Smooth muscle cell (in vitro differentiated cells): ENCODE data around the gene PLA2R1. TPM values are rescaled to one million over a fixed set of nuclear protein-coding genes. Genes with fewer than 3 reads are reported as not detected.

Source experiments
- DNase-seq: peaks from one replicate; lab custom pipeline; 2025; ENCODE audit not compliant: unreplicated experiment; lab: John Stamatoyannopoulos, UW
- H2AFZ ChIP-seq: fragments of 200-600 bp; sonication (generic); 2 replicates; pipeline ENCODE4 v1.6.0; 2016; ENCODE audit warnings: antibody characterized with exemption, low read depth, mild to moderate bottlenecking
- H3F3A ChIP-seq: fragments of 200-600 bp; sonication (generic); 2 replicates; pipeline ENCODE4 v1.6.0; 2017; ENCODE audit warnings: antibody characterized with exemption, low read depth
- H3K27ac ChIP-seq: fragments of 200-600 bp; sonication (generic); 2 replicates; pipeline ENCODE4 v1.5.1; 2016; ENCODE audit warnings: low read depth, mild to moderate bottlenecking
- H3K27me3 ChIP-seq: fragments of 200-600 bp; sonication (generic); 2 replicates; pipeline ENCODE4 v1.6.1; 2016; ENCODE audit warnings: low read depth, mild to moderate bottlenecking
- H3K36me3 ChIP-seq: fragments of 200-600 bp; sonication (generic); 2 replicates; pipeline ENCODE4 v1.5.1; 2016; ENCODE audit warnings: low read depth
- H3K4me1 ChIP-seq: fragments of 200-600 bp; sonication (generic); 2 replicates; pipeline ENCODE4 v1.5.1; 2016; ENCODE audit warnings: low read depth
- H3K4me2 ChIP-seq: fragments of 200-600 bp; sonication (generic); 2 replicates; pipeline ENCODE4 v1.6.0; 2016; ENCODE audit warnings: mild to moderate bottlenecking
- H3K4me3 ChIP-seq: fragments of 200-600 bp; sonication (generic); 2 replicates; pipeline ENCODE4 v1.5.1; 2016; ENCODE audit warnings: mild to moderate bottlenecking
- H3K79me2 ChIP-seq: fragments of 200-600 bp; sonication (generic); 2 replicates; pipeline ENCODE4 v1.6.0; 2016; ENCODE audit warnings: low read depth, mild to moderate bottlenecking
- H3K9ac ChIP-seq: fragments of 200-600 bp; sonication (generic); 2 replicates; pipeline ENCODE4 v1.6.0; 2016; ENCODE audit warnings: low read depth
- H3K9me3 ChIP-seq: fragments of 200-600 bp; sonication (generic); replicated peaks from 2 replicates; pipeline ENCODE4 v1.5.1; 2016; ENCODE audit warnings: low read depth
- H4K20me1 ChIP-seq: fragments of 200-600 bp; sonication (generic); 2 replicates; pipeline ENCODE4 v1.6.0; 2016; ENCODE audit warnings: low read depth
- WGBS: methylation state at CpG from one replicate; pipeline ENCODE4 v1.1.7; 2016; ENCODE audit warnings: low lambda C conversion rate; 5-methylcytosine and 5-hydroxymethylcytosine counted together
- polyA plus RNA-seq: library from polyadenylated mRNA; unstranded; fragments of >200 nt; fragmentation: Nextera tagmentation; extraction: Ambion mirVana; gene quantifications from 2 replicates; pipeline ENCODE4 v1.2.1, GENCODE V29; 2016
- total RNA-seq: library from RNA; depleted of rRNA; stranded (reverse); fragments of >200 nt; gene quantifications from 2 replicates; pipeline ENCODE4 v1.2.3, GENCODE V29; 2014
- TF ChIP-seq, protein P1 (sequence below): fragments of 200-600 bp; sonication (generic); IDR thresholded peaks from 2 replicates; pipeline ENCODE4 v1.5.1; 2017; ENCODE audit warnings: borderline replicate concordance, mild to moderate bottlenecking, antibody characterized with exemption; ENCODE audit not compliant: insufficient read depth, poor library complexity, severe bottlenecking

The PLA2R1 gene
- total and polyA plus RNA-seq, 2 experiments from 2014 or later, result 4.8 to 7.3 TPM

DNA sequence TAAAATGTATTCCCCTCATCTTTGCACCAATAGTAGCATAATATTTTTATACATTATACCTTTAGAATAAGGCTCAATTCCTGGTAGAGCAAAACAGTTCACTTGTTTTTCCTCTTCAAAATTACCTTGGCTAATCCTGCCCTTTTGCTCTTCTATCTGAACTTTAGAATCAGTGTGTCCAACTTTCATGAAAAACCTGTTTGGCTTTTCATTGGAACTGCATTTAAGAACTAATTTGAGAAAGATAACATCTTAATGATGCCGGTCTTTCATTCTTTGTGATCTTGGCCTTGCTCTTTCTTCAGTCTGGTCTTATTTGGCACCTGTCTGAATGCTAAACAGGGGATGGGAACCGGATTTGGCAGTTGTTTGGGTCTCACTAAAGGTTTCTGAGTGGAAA is 151.5 kb downstream of the PLA2R1 start:
- Histone ChIP-seq H3K27ac (no peak overlapping the region), H4K20me1 (no peaks in the 10 kb centered on the region), H3K4me2 (no peak overlapping the region), H2AFZ (no peak overlapping the region), H3K9ac (no peak overlapping the region), H3K27me3 (peaks cover 49% of the 10 kb centered on the region), H3K4me1 (no peaks in the 10 kb centered on the region), H3K9me3 (no peaks in the 10 kb centered on the region), H3K36me3 (no peaks in the 10 kb centered on the region), H3K4me3 (no peak overlapping the region), H3F3A (no peaks in the 10 kb centered on the region), H3K79me2 (no peaks in the 10 kb centered on the region)
- WGBS, result 34% methylated on average over 2 of the region's 2 CpGs
- DNase-seq, result no peak
- TF ChIP-seq, protein P1, sequence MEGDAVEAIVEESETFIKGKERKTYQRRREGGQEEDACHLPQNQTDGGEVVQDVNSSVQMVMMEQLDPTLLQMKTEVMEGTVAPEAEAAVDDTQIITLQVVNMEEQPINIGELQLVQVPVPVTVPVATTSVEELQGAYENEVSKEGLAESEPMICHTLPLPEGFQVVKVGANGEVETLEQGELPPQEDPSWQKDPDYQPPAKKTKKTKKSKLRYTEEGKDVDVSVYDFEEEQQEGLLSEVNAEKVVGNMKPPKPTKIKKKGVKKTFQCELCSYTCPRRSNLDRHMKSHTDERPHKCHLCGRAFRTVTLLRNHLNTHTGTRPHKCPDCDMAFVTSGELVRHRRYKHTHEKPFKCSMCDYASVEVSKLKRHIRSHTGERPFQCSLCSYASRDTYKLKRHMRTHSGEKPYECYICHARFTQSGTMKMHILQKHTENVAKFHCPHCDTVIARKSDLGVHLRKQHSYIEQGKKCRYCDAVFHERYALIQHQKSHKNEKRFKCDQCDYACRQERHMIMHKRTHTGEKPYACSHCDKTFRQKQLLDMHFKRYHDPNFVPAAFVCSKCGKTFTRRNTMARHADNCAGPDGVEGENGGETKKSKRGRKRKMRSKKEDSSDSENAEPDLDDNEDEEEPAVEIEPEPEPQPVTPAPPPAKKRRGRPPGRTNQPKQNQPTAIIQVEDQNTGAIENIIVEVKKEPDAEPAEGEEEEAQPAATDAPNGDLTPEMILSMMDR, result no peak

DNA sequence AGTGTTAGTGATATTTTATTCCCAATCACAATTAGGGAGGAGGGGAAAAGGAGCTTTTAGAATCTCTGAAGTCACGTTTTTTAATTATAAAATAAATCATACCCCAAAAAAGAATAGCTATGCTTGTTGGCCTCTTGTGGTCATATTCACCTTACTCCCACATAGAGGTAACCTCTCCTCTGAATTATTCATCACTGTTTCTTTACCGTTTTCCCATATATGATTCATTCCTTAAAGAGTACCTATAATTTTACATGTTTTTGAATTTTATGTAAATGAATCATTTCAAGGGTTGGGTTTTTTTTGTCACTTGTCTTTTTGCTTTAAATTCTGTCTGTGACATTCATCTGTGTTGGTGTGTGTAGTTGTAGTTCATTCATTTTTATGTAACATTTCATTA is 153.8 kb downstream of the PLA2R1 start:
- no peaks in the 10 kb centered on the region for H3F3A ChIP-seq
- WGBS, result 72% methylated on average over 2 of the region's 2 CpGs
- no peaks in the 10 kb centered on the region for H3K79me2 ChIP-seq
- no peak overlapping the region for H3K4me2 ChIP-seq
- H3K36me3 ChIP-seq, result no peaks in the 10 kb centered on the region
- peaks cover 63% of the 10 kb centered on the region for H3K27me3 ChIP-seq
- H3K9me3 ChIP-seq, result no peaks in the 10 kb centered on the region
- no peak overlapping the region for H3K4me3 ChIP-seq
- TF ChIP-seq, protein P1, result no peak
- no peak overlapping the region for H3K9ac ChIP-seq
- H2AFZ ChIP-seq, result no peak overlapping the region
- DNase-seq, result no peak
- no peak overlapping the region for H3K27ac ChIP-seq
- H4K20me1 ChIP-seq, result no peaks in the 10 kb centered on the region
- H3K4me1 ChIP-seq, result peaks cover 3% of the 10 kb centered on the region

DNA sequence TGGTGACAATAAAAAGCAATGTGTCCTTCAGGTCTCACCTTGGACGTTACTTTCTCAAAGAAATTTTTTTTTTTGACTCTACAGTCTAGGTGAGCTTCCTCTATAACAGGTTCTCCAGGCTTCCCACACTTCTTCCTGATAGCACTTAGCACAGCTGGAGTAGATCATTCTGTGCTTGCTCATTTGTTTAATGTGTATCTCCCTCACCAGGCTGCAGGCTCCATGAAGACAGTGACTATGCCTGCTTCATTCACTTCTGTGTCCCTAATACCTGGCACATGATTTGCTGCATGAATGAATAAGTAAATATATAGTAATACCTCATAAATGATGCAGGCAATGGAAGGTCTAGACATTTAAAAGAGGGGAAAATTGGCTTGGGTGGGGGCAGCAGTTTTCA is 154.5 kb downstream of the PLA2R1 start:
- TF ChIP-seq, protein P1, result no peak
- H3K4me1 ChIP-seq, result peaks cover 3% of the 10 kb centered on the region

DNA sequence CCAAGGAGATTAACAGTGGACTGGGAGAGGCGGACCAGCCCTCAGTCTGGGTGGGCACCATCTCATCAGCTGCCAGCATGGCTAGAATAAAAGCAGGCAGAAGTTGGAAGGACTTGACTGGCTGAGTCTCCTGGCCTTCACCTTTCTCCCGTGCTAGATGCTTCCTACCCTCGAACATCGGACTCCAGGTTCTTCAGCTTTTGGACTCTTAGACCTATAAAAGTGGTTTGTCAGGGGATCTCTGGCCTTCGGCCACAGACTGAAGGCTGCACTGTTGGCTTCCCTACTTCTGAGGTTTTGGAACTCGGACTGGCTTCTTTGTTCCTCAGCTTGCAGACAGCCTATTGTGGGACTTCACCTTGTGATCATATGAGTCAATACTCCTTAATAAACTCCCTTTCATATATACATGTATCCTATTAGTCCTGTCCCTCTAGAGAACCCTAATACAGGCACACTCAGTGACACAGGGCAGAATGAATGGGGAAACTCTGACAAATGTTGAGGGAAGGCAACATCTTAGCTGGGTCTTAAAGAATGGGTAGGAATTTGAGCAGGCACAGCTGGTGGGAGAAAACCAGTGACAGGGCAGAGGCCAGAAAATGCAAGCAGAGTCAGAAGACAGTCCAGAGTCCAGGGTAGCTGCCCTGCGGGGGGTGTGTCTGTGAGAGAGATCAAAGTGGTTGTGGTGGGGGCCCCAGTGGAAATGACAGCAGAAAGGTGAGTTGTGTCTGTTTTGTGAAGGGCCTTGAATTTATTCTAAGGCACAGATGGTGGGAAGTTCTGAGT is 156.3 kb downstream of the PLA2R1 start:
- H3K4me2 ChIP-seq, result no peak overlapping the region

More for the DNA sequence above, 154.5 kb downstream of the PLA2R1 start:
- no peaks in the 10 kb centered on the region for H3K79me2 ChIP-seq
- no peak overlapping the region for H3K9ac ChIP-seq
- H3K36me3 ChIP-seq, result no peaks in the 10 kb centered on the region
- 73% methylated on average over 1 of the region's 1 CpG for WGBS
- no peak overlapping the region for H3K4me3 ChIP-seq
- no peaks in the 10 kb centered on the region for H3F3A ChIP-seq
- no peak overlapping the region for H3K27ac ChIP-seq
- no peak for DNase-seq
- H3K9me3 ChIP-seq, result no peaks in the 10 kb centered on the region
- H4K20me1 ChIP-seq, result no peaks in the 10 kb centered on the region
- no peak overlapping the region for H2AFZ ChIP-seq
- H3K27me3 ChIP-seq, result peaks cover 69% of the 10 kb centered on the region
- no peak overlapping the region for H3K4me2 ChIP-seq

More for the DNA sequence above, 156.3 kb downstream of the PLA2R1 start:
- Histone ChIP-seq H3K9ac (no peak overlapping the region), H4K20me1 (no peaks in the 10 kb centered on the region), H3K4me1 (peaks cover 3% of the 10 kb centered on the region), H2AFZ (no peak overlapping the region), H3K4me3 (no peak overlapping the region), H3K27me3 (peaks cover 87% of the 10 kb centered on the region), H3F3A (no peaks in the 10 kb centered on the region), H3K27ac (no peak overlapping the region), H3K9me3 (no peaks in the 10 kb centered on the region), H3K79me2 (no peaks in the 10 kb centered on the region), H3K36me3 (no peaks in the 10 kb centered on the region)
- WGBS, result 77% methylated on average over 7 of the region's 7 CpGs
- no peak for DNase-seq
- TF ChIP-seq, protein P1, result no peak
